ENCODE results near the gene ARHGEF38.

Gene ARHGEF38, protein sequence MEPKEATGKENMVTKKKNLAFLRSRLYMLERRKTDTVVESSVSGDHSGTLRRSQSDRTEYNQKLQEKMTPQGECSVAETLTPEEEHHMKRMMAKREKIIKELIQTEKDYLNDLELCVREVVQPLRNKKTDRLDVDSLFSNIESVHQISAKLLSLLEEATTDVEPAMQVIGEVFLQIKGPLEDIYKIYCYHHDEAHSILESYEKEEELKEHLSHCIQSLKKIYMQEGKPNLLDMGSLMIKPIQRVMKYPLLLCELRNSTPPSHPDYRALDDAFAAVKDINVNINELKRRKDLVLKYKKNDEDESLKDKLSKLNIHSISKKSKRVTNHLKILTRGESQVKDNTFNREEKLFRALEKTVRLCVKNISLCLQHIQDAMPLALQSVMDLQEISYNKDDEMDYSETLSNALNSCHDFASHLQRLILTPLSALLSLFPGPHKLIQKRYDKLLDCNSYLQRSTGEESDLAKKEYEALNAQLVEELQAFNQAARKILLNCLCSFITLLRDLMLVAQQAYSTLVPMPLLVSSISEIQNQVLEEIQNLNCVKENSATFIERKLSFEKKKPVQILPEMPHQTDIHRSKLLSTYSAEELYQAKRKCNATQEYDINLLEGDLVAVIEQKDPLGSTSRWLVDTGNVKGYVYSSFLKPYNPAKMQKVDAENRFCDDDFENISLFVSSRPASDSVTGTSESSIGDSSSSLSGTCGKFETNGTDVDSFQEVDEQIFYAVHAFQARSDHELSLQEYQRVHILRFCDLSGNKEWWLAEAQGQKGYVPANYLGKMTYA

DNA sequence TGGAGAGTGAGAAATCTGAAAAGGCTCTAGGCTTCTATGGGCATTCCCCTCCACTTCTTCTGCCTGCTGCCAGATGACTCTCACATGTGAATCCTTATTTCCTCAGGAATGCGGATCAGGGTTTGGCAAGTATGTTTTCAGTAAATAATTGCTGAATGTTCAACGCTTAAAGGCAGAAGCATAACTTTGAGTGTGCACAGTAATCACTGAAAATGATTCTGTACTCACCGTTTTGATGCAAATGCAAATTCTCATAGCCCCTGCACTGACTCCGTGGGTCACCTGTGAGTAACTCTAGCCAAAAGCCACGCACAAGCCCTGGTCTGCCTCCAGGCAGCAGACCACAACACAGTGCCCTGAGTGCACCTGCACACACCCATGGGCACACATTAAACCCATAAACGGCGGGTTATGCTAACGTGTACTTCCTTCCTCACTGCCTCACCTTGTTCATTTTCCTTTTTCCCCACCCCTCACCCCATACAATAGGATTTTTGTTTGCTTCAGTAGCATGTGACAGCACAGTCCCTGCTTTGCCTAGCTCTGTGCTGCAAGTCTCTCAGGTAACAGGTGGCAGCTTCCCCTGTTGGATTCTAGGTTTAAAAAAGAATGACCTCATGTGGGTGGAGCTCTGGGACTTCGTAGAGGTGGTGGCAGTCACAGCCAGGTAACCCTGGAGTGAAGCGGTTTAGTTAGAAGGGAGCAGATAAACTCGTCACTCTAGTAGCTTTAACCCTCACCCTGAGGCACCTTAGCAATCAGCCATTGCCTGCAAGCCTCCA lies at the start of gene ARHGEF38:
Gene ARHGEF38 (plus strand): TSS at position 656 of the 782 bp plus-strand sequence. CDS start 146 bp downstream, outside the sequence.
- no peak for DNase-seq (ENCODE audit: low read depth)

DNA sequence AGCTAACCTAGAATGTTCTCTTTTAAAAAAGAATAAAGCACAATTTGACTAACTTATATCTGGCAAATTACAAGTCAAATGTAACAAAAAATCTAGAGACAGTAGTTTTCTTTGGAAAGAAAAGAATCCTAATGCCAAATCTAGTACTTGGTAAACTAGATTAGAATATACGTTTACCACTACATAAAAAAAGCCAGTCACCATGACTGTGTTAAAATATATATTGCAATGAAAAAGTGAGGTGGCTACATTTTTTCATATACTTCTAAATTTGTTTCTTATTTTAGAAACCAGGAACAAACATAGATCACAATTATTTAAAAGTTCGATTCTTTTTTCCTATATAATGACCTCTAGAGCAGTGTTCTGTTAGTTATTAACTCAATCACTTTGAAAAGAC lies 48.9 kb upstream of the ARHGEF38 start:
- no peak for DNase-seq (ENCODE audit: low read depth)

DNA sequence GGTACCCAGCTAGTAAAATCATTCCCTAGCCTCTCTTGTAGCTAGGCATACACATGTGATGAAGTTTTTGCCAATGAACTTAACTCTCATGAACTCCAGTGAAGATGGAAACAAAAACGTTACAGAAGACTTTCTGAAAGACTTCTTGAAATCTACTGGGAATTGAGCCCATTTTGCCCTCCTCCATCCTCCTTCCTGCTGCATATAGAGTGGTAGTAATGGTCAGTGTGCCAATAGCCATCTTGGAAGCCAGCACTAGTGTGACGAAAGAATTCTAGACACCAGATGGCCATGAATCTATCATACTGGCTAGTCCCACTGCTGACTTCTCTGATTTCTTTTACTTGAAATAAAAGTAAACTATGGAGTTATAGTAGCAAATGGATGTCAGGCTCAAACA lies 47.7 kb upstream of the ARHGEF38 start:
- no peak for DNase-seq (ENCODE audit: low read depth)

DNA sequence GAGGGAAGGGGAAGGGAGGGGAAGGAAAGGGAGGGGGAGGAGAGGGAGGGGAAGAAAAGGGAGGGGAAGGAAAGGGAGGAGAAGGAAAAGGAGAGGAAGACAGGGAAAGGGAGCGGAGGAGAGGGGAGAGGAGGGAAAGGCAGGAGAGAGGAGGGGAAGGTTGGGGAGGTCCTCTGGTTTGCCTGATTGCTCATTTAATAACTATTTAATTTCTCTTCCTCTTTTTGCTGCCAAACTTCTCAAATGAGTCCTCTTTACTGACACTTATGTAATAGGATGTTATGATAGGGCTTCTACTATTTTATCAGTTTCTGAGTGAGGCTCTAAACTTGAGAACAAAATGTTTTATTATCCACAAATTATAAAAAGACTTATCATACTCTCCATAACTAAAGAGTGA lies 43.1 kb upstream of the ARHGEF38 start:
- DNase-seq (ENCODE audit: low read depth): no peak

DNA sequence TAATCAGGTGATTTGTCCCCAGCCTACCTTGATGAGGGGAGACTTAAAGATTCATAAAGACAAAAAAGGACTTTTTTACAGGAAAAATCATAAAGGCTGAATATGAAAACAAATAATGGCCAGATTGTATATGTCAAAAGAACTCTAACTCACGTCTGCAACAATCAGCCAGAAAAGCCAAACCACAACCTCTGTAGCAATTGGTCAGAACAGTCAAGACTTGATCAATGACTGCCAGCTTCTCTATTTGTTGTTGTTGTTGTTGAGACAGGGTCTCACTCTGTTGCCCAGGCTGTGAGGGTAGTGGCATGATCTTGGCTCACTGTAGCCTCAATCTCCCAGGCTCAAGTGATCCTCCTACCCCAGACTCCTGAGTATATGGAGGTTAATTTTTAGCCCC lies 42.7 kb upstream of the ARHGEF38 start:
- DNase-seq (ENCODE audit: low read depth): no peak

DNA sequence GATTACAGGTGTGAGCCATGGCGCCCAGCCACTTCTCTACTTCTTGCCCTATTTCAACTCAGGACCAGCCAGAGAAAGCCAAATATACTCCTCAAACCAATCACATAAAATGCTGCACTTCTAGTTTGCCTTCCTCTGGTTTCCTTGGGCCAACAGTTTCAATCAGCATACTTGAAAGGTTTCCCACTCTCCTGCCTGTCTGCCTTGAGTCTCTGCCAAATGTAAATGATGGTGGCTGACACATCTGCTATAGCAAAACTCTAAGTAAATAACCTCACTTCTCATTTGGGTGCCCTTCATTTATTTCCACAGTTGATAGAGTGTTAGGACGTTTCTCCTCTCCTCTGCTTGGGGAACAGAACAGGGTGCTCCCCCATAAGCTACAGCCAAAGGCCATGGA lies 42.2 kb upstream of the ARHGEF38 start:
- no peak for DNase-seq (ENCODE audit: low read depth)

DNA sequence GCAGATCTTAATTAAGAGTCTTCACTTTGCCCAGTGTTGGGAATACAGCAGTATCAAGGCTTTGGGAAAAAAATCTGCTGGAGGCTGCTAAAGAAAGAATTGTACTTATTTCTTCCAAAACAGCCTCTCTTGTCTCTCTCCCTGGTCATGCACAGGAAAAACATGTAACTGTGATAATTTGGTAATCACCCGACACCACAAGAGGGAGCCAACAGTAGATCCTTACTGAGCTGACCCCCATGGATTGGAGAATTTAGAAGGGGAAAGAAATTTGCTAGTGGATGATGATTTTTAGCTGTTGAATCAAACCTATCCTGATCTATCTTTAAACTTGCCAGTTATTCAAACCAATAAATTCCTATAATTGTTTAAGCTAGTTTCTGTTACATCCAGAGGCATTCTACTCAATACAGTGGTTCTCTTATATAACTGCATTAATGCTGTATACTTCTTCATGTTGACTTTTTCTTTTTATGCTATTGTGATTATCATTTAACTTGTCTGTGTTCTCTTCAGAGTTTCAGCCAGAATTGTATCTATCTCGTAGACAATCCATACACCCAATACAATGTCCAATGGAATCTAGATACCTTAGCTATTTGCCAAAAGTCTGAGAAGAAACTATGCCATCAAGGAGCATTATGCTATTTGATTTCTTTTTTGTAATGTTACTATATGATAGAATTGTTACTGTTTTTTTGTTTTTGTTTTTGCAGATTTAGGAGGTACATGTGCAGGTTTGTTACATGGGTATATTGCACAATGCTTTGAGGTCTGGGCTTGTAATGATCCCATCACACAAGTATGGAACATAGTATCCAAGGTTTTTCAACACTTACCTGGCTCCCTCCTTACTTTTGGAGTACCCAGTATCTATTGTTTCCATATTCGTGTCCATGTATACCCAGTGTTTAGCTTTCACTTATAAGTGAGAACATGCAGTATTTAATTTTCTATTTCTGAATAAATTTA lies 31.3 kb upstream of the ARHGEF38 start:
- no peak for DNase-seq (ENCODE audit: low read depth)

DNA sequence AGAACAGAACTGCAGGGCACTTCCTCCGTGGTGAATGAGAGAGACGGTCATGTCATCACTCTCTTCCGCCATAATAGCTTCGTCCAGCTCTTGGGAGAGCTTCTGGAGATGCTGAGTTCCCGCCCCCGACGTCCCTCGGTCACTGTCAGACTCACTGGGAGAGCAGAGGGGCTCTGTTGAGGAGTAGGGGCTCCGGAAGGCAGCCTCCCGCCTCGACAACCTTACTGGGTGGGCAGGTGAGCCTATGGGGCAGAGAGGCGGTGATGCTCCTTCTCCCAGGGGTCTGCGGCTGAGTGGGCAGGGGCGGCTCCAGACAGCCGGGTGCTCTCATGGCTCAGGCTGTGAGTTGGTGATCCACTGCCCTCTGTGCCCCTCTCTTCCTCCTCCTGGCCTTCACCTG lies 25.8 kb upstream of the ARHGEF38 start:
- DNase-seq (ENCODE audit: low read depth): no peak

DNA sequence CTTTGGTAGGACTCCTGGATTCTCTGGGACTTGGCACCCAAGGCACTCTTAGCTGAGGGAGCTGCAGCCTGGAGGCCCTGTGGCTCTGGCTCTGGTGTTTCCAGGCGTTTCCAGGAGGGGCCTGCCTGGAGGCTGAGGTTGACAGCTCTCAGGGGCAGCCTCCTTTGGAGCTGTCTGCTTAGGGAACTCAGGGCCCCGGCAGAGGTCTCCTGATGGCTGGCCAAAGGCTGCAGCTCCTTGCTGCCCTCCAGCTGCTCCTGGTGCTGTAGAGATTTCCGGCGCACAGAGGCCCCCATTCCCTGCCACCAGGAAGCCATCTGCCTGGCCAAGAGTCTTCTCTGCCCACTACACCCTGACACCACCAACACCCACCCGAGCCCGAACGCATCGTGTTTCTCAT lies 25.3 kb upstream of the ARHGEF38 start:
- no peak for DNase-seq (ENCODE audit: low read depth)

DNA sequence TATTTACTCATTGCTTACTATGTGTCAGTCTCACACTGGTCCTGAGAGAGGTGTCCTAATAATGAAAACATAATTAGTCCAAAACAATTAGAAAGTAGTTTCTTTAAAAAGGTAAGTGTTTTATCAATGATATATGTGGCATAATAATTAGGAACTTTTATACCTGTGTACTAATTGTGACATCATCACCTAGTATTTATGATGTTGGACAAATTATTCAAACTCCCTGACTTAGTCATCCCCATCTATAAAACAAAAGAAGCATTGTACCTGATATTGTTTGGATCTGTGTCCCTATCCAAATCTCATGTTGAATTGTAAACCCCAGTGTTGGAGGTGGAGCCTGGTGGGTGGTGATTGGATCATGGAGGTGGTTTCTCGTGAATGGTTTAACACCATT lies 15.8 kb upstream of the ARHGEF38 start:
- DNase-seq (ENCODE audit: low read depth): no peak

DNA sequence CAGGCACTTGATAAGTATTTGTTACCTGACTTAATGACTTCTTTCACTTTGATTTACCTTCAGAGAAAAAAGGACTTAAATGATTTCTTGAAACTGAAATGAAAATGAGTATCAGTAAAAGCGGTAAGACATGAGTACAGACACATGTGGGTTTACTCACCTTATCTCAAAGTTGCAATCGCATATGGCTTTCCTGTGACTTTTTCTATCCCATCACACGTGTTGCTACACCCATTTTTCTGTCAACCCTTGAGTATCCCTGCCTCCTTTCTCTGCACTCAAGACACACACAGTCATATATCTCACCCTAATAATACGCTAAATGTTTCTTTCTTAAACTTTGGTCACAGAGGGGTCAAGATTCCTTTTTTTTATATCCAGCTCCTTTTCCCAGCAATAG lies 11.0 kb upstream of the ARHGEF38 start:
- no peak for DNase-seq (ENCODE audit: low read depth)

DNA sequence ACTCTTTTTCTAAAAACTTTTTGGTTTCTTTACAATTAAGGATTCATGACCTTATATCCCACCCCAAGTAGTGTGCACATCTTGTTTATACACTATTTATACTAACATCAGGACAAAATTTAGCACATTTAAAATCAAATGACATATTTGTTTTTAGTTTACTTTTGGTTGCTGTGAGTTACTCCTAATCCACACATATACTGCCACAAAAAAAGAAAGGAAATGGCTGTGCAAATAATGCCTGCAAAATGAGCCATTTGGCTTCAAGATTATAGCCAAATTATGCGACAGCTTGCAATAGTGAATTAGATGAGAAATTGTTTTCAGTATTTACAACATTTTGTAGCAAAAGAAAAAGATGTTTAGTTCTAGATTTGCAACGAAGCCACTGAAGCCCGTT lies 10.4 kb upstream of the ARHGEF38 start:
- no peak for DNase-seq (ENCODE audit: low read depth)

DNA sequence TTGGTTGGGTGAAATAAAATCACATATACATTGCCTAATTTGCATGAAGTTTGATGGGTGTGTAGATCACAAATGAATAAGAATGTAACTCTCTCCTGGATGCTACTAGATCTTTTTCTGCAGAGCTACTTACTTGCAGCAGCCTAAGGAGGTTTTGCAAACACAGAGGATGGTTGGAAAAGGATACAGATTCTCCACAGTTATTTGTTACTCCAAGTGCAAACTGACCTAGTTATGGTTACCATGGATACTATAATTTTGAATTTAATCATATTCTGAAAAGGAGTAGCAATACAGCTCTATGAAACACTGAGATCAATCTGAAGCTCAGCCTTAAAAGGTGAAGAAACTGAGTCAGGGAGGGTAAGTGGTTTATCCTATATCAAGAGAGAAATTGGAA lies 9.1 kb upstream of the ARHGEF38 start:
- no peak for DNase-seq (ENCODE audit: low read depth)

DNA sequence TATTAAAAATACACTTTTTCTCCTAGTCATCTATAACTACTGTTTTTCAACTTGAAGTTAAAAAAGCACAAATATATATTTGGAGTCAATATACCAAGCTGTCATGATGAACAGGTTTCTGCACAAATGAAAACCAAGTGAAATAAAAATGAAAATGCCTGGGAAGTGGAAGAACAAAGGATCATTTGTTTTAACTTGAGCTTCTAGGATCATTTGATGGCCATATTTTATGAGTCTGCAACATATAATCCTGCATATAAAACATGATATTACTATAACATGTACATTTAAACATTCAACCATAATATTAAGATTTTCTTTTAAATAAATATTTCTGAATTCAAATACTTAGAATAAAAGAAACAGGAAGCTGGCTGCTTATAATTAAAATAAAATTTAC lies 8.5 kb upstream of the ARHGEF38 start:
- no peak for DNase-seq (ENCODE audit: low read depth)

DNA sequence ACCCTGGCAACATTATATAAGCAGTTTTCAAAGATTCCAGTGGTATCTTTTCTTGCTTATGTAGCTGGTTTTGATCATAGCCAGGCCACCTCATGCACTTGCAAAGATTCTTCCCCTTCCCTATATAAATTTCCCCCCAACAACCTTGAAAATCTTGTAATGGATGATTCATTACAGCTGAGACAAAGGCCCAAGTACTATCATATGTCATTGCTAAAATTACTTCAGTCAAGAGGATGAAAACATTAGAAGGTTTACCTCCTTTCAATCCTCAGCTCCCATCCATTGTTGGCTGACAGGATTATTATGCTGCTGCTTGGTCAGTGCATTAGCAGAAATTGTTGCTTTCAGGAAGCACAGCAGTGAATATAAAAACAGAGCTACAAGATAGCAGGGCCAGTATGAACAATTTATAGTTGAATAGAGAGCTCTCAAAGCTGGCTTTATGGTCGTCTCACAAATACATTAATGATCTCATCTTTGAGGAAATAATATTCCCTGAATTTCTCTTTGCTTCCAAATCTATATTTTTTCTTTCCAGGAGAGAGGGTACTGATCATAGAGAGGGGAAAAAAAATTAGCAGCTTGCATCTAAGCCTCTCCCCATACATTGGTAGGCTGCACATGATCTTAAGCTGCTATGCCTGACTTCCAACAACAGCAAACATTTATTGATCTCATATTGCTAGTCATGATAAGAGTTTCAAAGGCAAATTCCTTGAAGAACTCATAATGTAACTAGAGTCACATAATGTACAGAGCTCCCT lies 7.7 kb upstream of the ARHGEF38 start:
- DNase-seq (ENCODE audit: low read depth): no peak

DNA sequence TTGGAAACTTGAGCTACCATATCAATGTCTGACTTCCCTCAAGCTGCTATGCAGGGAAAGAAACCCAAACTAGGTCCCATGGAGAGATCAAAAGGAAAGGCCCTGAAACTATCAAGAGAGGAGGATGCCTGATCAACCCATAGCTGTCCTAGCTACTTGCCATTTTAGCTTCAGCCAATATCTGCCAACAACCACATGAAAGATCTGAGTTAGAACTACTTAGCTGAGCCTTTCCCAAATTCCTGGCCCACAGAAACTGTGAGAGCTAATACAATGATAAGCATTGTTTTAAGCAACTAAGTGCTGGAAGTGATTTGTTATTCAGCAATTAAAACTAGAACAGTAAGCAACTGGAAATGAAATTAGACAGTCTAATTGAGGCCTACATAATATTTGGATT lies 6.3 kb upstream of the ARHGEF38 start:
- no peak for DNase-seq (ENCODE audit: low read depth)

DNA sequence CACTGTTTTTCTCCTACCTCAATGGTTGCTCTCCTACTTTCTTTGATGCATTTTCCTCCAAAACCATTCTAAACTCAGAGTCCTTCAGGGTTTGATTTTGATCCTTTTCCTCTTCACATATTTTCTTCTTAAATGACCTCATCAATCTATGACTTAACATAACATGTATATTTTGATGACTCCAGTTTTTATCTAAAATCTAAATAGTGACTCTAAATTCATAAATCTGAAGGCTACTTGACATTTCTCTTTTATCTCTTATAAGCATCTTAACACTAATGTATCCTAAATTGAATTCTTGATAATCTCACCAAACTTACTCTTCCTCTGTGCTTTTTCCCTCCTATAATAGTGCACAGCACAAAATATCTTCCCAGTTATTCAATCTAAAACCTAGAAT lies 4.7 kb upstream of the ARHGEF38 start:
- no peak for DNase-seq (ENCODE audit: low read depth)

DNA sequence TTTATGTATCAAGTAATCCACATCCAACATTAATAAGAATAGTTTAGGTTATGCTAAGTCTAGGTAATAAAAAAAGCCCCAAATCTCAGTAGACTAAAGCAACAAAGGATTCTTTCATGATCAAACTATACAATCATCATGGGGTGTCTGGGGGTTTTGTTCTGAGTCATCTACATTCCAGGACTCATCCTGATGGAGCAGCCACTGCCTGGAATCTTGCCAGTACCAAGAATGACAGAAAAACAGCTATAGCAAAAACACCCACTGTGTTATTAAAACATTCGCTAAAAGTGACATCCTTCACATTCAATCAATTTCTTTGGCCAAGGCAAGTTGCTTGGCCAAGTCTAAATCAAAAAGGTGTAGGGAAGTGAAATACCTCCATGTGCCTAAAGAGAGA lies 3.9 kb upstream of the ARHGEF38 start:
- DNase-seq (ENCODE audit: low read depth): no peak

DNA sequence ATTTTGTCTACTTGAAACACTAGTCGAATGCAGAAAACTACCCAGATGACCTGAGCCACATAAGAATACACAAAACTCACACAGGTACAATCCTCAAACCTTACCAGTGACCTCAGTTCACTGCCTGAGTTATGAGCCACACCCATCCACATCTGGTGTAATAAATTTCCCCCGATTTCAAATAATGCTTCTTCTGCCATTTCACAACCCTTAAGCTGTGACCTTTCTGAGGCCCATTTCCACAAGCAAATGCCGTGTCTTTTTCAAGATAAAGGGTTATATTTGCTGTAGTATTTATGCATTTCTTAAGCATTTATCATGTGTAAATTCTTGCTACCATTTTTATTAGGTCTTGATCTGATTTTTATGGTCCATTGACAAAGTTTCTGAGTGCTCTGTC lies 1.8 kb upstream of the ARHGEF38 start:
- no peak for DNase-seq (ENCODE audit: low read depth)

DNA sequence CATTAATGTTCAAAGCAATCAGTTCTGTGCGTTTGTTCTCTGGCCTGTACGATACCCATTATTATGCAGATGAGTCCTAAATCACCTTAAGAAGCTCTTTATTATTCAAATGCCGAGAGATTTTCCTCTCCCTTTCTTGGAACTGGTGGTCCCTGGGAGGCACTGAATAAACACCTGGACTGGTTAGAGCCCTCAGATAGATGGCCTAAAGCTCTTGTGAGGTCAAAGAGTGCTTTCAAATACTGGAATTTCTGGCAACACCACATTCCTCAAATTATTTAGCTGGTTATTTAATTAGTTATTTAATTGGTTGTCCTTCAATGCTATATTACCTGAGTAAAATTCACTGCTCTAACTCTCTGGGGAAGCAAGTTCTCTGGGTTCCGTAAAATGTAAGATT lies 3.0 kb downstream of the ARHGEF38 start:
- DNase-seq (ENCODE audit: low read depth): no peak

DNA sequence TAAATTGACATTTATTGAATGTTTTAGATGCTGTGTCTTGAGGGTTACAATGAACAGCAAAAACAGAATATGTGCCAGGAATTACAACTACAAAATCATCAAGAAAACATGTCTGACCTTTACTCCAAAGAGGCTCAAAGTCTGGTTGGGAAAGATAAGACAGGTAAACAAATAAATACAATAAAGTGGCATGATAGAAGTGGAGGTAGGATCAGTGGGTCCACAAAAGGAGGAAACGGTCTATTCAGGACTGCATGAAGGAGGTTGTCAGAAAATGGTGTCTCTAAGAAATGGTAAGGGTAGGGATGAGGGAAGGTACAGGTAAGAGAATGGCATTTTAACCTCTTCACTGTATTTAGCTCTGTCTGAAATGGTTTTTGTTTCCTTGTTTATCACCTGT lies 3.8 kb downstream of the ARHGEF38 start:
- no peak for DNase-seq (ENCODE audit: low read depth)
